Right atrium auricular region (tissue), 2 donors: ENCODE data around the gene USP28. TPM values are rescaled to one million over a fixed set of nuclear protein-coding genes. Genes with fewer than 3 reads are reported as not detected.
"Not testable (repeated sequence)": the region's sequence is repeated elsewhere in the genome, so short reads cannot be mapped to it uniquely, and the experiment has no call there.

Source experiments
- DNase-seq: peaks from one replicate; pipeline ENCODE4 v3.0.0-alpha.2; 2019; ENCODE audit warnings: low spot score
- H3K27ac ChIP-seq, 2 donors: fragments of 200-600 bp; sonication (generic); 1 replicate in 1 of 2; 2 replicates in 1 of 2; pipeline ENCODE4 v1.5.1; 2016 to 2019
- H3K27me3 ChIP-seq, 2 donors: fragments of 200-600 bp; sonication (generic); one replicate each; pipeline versions ENCODE4 v1.5.1 to v1.6.0; 2017 to 2019
- H3K36me3 ChIP-seq: fragments of 200-600 bp; sonication (generic); one replicate; pipeline ENCODE4 v1.5.1; 2016
- H3K4me1 ChIP-seq, 2 donors: fragments of 200-600 bp; sonication (generic); one replicate each; pipeline versions ENCODE4 v1.5.1 to v1.6.0; 2017 to 2019
- H3K4me3 ChIP-seq, 2 donors: fragments of 200-600 bp; sonication (generic); 1 replicate in 1 of 2; 2 replicates in 1 of 2; pipeline ENCODE4 v1.5.1; 2017 to 2019; ENCODE audit warnings: mild to moderate bottlenecking in 1 of 2, moderate library complexity in 1 of 2
- H3K9me3 ChIP-seq, 2 donors: fragments of 200-600 bp; sonication (generic); one replicate each; pipeline ENCODE4 v1.5.1; 2019
- total RNA-seq, 2 donors: library from RNA; depleted of rRNA; stranded (reverse); fragments of >200 nt; gene quantifications; one replicate each; pipeline ENCODE4 v1.1.0, GENCODE V29; 2016
- TF ChIP-seq, protein P1 (sequence below), 2 donors: fragments of 200-600 bp; sonication (generic); IDR thresholded peaks; one replicate each; pipeline ENCODE4 v1.5.1; 2019; ENCODE audit warnings: antibody characterized with exemption in 2 of 2

USP28 gene
- total RNA-seq, 2 donors from 2014 or later: 116 to 135 TPM

DNA sequence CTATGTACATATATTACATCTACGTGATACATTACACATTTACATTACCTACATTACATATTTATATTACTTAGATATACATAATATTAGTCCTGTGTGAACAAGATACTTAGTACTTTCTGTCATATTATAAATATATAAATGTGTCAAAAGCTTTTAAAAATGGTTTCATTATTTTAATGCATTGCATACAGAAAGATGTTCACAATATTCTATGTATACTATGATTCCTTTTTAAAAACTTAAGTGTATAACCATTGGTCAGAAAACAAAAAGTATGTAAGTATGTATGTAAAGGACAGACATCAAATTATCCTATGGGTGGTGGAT, 101.2 kb downstream of the USP28 start:
- Histone ChIP-seq H3K27me3 (no peaks in the 10 kb centered on the region), H3K36me3 (no peaks in the 10 kb centered on the region), H3K4me3 (peak overlapping the region; percentile 73 to 84), H3K4me1 (peaks cover 0 to 28% of the 10 kb centered on the region in 2 donors), H3K27ac (peak overlapping the region; percentile 80 to 89), H3K9me3 (no peaks in the 10 kb centered on the region)
- TF ChIP-seq, protein P1, sequence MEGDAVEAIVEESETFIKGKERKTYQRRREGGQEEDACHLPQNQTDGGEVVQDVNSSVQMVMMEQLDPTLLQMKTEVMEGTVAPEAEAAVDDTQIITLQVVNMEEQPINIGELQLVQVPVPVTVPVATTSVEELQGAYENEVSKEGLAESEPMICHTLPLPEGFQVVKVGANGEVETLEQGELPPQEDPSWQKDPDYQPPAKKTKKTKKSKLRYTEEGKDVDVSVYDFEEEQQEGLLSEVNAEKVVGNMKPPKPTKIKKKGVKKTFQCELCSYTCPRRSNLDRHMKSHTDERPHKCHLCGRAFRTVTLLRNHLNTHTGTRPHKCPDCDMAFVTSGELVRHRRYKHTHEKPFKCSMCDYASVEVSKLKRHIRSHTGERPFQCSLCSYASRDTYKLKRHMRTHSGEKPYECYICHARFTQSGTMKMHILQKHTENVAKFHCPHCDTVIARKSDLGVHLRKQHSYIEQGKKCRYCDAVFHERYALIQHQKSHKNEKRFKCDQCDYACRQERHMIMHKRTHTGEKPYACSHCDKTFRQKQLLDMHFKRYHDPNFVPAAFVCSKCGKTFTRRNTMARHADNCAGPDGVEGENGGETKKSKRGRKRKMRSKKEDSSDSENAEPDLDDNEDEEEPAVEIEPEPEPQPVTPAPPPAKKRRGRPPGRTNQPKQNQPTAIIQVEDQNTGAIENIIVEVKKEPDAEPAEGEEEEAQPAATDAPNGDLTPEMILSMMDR (IDR thresholded peaks at IDR 0.05): no peak
- no peak for DNase-seq

DNA sequence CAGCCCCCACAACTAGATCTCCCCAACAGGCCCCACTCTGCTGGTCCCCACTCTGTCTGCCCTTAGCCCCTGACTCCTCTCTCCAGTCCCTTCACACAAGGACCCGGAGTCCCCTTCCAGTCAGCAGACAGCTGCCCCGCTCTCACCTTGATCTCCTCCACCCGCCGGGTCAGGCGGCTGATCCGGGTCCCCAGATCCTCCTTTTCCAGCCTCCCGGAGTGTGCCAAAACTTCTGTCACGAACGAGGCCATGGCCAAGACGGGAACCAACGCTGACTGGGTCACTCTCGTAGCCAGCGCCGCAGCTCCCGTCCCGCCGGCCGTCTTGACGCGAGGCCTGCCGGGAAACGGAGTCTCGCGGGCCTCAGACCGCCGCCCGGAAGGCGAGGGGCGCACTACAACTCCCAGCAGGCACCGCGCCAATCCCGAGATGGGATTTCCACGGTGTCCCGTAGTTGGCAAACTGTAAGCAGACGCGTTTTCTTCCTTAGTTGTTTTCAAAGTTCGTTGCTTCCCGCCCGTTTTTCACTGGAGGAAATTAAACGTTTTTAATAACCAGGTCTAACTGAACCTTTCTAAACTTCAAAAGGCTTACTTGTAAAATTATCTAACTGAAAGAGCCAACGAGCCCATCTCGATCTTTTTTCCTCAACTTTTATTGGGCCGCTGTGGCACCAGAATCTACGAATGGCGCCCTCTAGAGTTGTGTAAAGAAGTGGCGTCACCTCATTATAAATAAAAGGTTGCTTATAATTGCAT, 101.8 kb downstream of the USP28 start, which contains the start of gene ZW10:
TSS of gene ZW10 (minus strand) at position 277 of the 758 bp plus-strand sequence. CDS start at position 251, 26 bp downstream.
- no peaks in the 10 kb centered on the region for H3K9me3 ChIP-seq
- H3K27ac ChIP-seq: peak within 1 kb of the TSS; percentile 80 to 89
- H3K4me3 ChIP-seq: peak within 1 kb of the TSS; percentile 73 to 84
- H3K36me3 ChIP-seq: no peaks in the 10 kb centered on the region
- H3K4me1 ChIP-seq: peaks cover 0 to 24% of the 10 kb centered on the region in 2 donors
- H3K27me3 ChIP-seq: no peaks in the 10 kb centered on the region
- TF ChIP-seq, protein P1 (IDR thresholded peaks at IDR 0.05): peak; percentile 85
- DNase-seq: peak; percentile 96

GRCh38 chr11:113773092-113773415, 102.3 kb downstream of the USP28 start:
- Histone ChIP-seq H3K9me3 (no peaks in the 10 kb centered on the region), H3K4me1 (peaks cover 0 to 18% of the 10 kb centered on the region in 2 donors), H3K27ac (peak overlapping the region; percentile 80 to 89), H3K36me3 (peaks cover 4% of the 10 kb centered on the region), H3K27me3 (no peaks in the 10 kb centered on the region), H3K4me3 (peak overlapping the region; percentile 73 to 84)
- DNase-seq: no peak
- TF ChIP-seq, protein P1 (IDR thresholded peaks at IDR 0.05): no peak

- peaks cover 0 to 14% of the 10 kb centered on the region in 2 donors for H3K4me1 ChIP-seq
- no peak for DNase-seq
- no peak overlapping the region for H3K4me3 ChIP-seq
- H3K36me3 ChIP-seq: peaks cover 8% of the 10 kb centered on the region
- no peak overlapping the region for H3K27ac ChIP-seq
- TF ChIP-seq, protein P1 (IDR thresholded peaks at IDR 0.05): no peak
- no peaks in the 10 kb centered on the region for H3K27me3 ChIP-seq
- H3K9me3 ChIP-seq: no peaks in the 10 kb centered on the region
Measured at GRCh38 chr11:113771964-113772363, 103.4 kb downstream of the USP28 start.

DNA sequence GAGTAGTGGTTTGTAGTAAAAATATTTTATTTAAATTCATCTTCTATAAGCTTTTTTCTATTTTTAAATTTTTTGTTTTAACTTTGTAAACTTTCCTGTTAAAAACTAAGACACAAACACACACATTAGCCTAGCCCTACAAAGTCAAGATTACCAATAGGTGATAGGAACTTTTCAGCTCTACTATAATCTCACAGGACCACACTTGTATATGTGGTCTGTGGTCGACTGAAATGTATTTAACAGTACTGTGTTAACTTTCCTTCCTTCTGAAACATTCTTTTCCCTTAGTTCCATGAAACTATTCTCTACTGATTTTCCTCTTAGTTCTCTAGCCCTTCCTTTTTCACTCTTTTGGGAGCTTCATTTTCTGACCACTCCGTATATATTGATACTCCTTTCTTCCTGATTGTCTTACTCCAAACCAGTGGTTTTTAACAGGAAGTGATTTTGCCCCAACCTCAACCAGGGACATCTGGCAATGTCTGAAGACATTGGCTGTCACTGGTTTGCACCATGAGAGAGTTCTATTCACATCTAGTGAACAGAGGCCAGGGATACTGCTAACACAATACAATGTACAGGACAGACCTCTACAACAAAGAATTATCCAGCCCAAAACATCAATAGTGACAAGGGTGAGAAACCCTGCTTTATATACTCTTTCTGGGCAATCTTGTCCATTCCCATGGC, 110.7 kb downstream of the USP28 start:
- TF ChIP-seq, protein P1 (IDR thresholded peaks at IDR 0.05): no peak
- Histone ChIP-seq H3K36me3 (peaks cover 20% of the 10 kb centered on the region), H3K27me3 (no peaks in the 10 kb centered on the region), H3K4me3 (no peak overlapping the region), H3K9me3 (no peaks in the 10 kb centered on the region), H3K4me1 (no peaks in the 10 kb centered on the region), H3K27ac (no peak overlapping the region)
- no peak for DNase-seq

GRCh38 chr11:113763040-113763439, 112.3 kb downstream of the USP28 start:
- H3K36me3 ChIP-seq: peaks cover 33% of the 10 kb centered on the region
- not testable (repeated sequence) for H3K27me3 ChIP-seq, H3K4me1 ChIP-seq, H3K9me3 ChIP-seq, DNase-seq, H3K27ac ChIP-seq, H3K4me3 ChIP-seq
